ENCODE data around the gene NCOR1.

NCOR1 gene

DNA sequence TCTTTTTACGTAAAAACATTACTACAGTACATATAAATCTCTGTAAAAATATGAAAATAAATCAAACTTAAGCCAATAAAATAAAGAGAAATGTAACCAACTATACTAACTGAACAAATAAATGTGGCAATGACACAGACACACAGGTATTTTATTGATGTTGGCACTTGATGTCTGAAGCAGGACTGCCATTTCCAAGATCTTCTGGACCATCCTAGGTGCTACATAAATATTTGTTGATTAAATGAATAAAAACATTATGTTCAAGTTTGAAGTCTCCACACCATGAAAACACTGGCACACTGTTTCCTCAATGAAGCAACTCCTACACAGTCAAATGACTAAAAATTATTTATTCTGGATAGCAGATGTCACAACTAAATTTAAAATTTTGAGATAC, 106.9 kb downstream of the NCOR1 start:
- DNase-seq (ENCODE audit: low spot score), result no peak
- TF ChIP-seq, protein P1, sequence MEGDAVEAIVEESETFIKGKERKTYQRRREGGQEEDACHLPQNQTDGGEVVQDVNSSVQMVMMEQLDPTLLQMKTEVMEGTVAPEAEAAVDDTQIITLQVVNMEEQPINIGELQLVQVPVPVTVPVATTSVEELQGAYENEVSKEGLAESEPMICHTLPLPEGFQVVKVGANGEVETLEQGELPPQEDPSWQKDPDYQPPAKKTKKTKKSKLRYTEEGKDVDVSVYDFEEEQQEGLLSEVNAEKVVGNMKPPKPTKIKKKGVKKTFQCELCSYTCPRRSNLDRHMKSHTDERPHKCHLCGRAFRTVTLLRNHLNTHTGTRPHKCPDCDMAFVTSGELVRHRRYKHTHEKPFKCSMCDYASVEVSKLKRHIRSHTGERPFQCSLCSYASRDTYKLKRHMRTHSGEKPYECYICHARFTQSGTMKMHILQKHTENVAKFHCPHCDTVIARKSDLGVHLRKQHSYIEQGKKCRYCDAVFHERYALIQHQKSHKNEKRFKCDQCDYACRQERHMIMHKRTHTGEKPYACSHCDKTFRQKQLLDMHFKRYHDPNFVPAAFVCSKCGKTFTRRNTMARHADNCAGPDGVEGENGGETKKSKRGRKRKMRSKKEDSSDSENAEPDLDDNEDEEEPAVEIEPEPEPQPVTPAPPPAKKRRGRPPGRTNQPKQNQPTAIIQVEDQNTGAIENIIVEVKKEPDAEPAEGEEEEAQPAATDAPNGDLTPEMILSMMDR (IDR thresholded peaks at IDR 0.05; ENCODE audit: extremely low read depth, insufficient read depth, missing control alignments), result no peak
- in situ Hi-C loops (cut with MboI; ENCODE audit: low pct_unique_long_range_greater_than_20kb, low sequenced_read_pairs, unreplicated experiment), result no loop called here

DNA sequence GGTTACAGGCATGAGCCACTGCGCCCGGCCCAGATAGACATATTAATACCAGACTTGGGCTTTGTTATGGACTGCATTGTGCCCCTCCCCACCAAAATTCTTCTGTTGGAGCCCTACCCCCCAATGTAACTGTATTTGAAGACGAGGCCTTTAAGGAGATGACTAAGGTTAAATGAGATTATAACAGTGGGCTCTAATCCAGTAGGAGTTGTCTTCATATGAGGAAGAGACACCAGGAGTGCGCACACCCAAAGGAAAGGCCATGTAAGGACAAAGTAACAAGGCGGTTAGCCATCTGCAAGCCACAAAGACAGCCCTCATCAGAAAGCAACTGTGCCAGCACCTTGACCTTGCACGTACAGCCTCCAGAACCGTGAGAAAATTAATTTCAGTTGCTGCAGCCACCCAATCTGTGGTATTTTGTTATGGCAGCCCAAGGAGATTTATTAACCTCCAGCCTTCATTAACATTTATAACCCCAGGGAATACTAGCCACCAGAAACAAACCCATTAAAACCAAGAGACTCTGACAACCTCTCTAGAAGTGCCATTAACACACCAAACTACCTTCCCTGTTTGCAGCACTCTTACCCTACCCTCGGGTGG, 108.1 kb downstream of the NCOR1 start:
- TF ChIP-seq, protein P1 (IDR thresholded peaks at IDR 0.05; ENCODE audit: extremely low read depth, insufficient read depth, missing control alignments), result no peak
- in situ Hi-C loops (cut with MboI; ENCODE audit: low pct_unique_long_range_greater_than_20kb, low sequenced_read_pairs, unreplicated experiment), result no loop called here
- no peak for DNase-seq (ENCODE audit: low spot score)

DNA sequence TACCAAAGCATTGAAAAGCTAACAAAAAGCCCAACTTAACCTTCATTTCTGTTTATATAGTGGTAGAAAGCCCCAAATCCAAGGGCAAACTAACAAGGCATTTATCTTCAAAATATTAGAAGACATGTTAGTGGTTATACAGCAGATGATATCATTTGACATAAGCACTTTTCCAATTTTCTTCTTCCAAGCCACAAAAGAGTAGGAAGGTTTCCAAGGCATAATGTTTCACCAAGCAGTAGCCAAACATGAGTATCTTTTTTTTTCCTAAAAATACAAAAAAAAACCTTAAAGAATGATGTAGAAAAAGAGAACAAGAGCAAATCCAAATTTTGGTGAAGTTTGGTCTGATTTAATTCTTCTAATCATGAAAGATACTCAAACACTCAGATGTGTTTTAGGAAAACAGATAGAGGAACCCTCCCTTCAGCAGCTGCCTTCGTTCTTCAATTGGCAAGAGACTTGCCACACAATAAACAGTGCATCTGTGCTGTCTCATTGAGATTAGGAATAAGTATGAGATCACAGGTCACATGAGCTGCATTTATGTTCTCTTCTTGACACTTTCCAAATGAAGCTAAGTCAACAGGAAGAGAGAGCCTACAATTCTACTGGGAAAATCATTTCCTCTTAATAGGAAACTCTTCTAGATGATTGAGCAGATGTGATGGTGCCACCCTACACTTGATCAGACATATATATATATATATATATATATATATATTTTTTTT, 109.0 kb downstream of the NCOR1 start:
- TF ChIP-seq, protein P1 (IDR thresholded peaks at IDR 0.05; ENCODE audit: extremely low read depth, insufficient read depth, missing control alignments), result no peak
- no peak for DNase-seq (ENCODE audit: low spot score)
- in situ Hi-C loops (cut with MboI; ENCODE audit: low pct_unique_long_range_greater_than_20kb, low sequenced_read_pairs, unreplicated experiment), result no loop called here

DNA sequence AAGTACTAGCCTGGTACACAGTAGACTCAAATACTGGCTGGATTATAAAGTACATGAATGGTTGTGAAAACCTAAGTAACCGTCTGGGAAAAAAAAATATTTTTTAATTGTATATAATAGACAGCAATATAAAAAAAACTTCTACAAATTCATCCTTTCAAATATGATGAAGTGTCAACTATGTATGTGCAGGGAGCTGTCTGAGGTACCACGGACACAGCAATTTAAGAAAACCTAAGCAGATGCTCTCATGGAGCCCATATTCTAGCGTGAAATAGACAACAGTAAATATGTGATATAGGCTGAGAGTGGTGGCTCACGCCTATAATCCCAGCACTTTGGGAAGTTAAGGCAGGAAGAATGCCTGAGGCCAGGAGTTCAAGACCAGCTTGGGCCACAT, 111.1 kb downstream of the NCOR1 start:
- DNase-seq (ENCODE audit: low spot score), result no peak
- in situ Hi-C loops (cut with MboI; ENCODE audit: low pct_unique_long_range_greater_than_20kb, low sequenced_read_pairs, unreplicated experiment), result no loop called here
- TF ChIP-seq, protein P1 (IDR thresholded peaks at IDR 0.05; ENCODE audit: extremely low read depth, insufficient read depth, missing control alignments), result no peak

DNA sequence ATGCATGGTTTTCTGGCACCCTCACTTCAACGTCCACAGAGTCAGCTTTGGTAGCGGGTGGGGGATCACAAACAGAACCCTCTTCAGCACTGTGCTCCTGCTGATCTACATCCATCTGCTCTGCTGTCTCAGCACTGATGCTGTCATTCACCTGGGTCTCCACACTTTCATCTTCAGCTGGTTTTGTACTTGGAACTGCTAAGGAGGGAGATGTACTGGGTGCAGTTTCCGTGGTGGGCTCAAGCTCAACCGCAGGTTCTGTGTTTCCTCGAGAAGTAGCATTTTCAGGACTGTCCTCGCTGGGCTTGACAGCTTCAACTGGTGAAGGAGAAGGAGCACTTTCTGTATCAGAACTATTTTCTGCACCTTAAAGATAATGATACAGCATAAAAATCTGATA, 113.9 kb downstream of the NCOR1 start:
- in situ Hi-C loops (cut with MboI; ENCODE audit: low pct_unique_long_range_greater_than_20kb, low sequenced_read_pairs, unreplicated experiment), result no loop called here
- TF ChIP-seq, protein P1 (IDR thresholded peaks at IDR 0.05; ENCODE audit: extremely low read depth, insufficient read depth, missing control alignments), result no peak
- DNase-seq (ENCODE audit: low spot score), result no peak

DNA sequence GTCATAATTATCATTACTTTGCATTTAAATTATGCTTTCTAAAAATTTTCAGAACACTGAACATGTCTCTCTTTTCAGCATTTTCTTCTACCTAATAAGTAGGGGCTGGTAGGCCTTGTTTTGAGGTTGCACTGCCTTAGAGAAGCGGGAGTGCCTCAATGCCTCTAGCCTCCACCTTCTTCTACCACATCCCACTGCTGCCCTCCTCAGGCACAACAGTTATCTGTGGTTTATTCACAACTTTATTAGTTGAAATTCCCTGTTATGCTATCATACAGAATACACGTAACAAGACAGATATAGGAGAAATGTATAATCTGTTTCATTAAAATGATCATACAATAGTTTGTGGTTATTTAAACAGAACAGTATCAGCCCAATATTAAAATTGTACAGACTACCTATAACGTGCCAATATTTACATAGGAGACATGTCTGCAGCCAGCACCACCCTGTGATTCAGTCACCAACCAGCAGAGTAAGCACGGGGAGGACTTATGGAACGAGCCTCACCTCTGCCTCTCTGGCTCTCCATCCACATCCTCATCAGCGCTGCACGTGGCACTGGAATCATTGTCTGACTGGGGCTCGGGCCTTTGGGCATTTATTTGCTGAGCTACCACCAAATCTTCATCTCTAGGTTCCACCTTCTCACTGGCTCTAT, 114.5 kb downstream of the NCOR1 start:
- no peak for DNase-seq (ENCODE audit: low spot score)
- TF ChIP-seq, protein P1 (IDR thresholded peaks at IDR 0.05; ENCODE audit: extremely low read depth, insufficient read depth, missing control alignments), result no peak
- in situ Hi-C loops (cut with MboI; ENCODE audit: low pct_unique_long_range_greater_than_20kb, low sequenced_read_pairs, unreplicated experiment), result no loop called here

All from GM13977 (cell line).